ENCODE results near the gene IKZF3. TPM values are rescaled to one million over a fixed set of nuclear protein-coding genes. Genes with fewer than 3 reads are reported as not detected.

IKZF3 gene
- polyA plus RNA-seq, 1 donor from 2014 or later: not detected

DNA sequence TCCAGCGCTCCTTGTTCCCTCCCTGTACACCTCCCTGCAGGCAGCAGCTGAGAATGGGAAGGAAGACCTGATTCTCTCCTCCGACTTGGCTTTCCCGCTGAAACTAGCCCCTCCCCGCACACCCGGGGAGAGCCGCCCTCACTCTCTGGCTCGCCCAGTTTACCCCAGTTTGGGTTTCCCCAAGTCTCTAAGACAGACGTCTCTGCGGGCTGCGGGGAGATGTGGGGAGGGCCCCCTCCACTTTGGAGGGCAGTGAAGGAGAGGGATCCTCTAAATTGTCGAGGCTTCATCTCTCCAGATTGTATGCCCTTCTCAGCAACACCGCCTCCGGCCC lies 125.6 kb downstream of the IKZF3 start:
- H3K9ac ChIP-seq (ENCODE audit: low read length): no peak overlapping the region
- H3K4me3 ChIP-seq (ENCODE audit: low read length): no peak overlapping the region
- H3K4me2 ChIP-seq (ENCODE audit: low read length): no peak overlapping the region
- TF ChIP-seq, protein P1, sequence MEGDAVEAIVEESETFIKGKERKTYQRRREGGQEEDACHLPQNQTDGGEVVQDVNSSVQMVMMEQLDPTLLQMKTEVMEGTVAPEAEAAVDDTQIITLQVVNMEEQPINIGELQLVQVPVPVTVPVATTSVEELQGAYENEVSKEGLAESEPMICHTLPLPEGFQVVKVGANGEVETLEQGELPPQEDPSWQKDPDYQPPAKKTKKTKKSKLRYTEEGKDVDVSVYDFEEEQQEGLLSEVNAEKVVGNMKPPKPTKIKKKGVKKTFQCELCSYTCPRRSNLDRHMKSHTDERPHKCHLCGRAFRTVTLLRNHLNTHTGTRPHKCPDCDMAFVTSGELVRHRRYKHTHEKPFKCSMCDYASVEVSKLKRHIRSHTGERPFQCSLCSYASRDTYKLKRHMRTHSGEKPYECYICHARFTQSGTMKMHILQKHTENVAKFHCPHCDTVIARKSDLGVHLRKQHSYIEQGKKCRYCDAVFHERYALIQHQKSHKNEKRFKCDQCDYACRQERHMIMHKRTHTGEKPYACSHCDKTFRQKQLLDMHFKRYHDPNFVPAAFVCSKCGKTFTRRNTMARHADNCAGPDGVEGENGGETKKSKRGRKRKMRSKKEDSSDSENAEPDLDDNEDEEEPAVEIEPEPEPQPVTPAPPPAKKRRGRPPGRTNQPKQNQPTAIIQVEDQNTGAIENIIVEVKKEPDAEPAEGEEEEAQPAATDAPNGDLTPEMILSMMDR (IDR thresholded peaks at IDR 0.05; ENCODE audit: poor library complexity, severe bottlenecking): no peak
- TF ChIP-seq RAD21 (conservative IDR thresholded peaks at IDR 0.05): no peak
- no peak for TF ChIP-seq POLR2AphosphoS5 (IDR thresholded peaks at IDR 0.05)
- no peak for TF ChIP-seq EP300 (conservative IDR thresholded peaks at IDR 0.05; ENCODE audit: poor library complexity, severe bottlenecking)
- no peak for TF ChIP-seq EZH2 (IDR thresholded peaks at IDR 0.05; ENCODE audit: borderline replicate concordance, insufficient read depth, low read length, poor library complexity, severe bottlenecking)
- TF ChIP-seq MXI1 (conservative IDR thresholded peaks at IDR 0.05; ENCODE audit: poor library complexity, severe bottlenecking): no peak
- no peak for TF ChIP-seq SMC3 (conservative IDR thresholded peaks at IDR 0.05; ENCODE audit: poor library complexity)
- TF ChIP-seq, protein P2, sequence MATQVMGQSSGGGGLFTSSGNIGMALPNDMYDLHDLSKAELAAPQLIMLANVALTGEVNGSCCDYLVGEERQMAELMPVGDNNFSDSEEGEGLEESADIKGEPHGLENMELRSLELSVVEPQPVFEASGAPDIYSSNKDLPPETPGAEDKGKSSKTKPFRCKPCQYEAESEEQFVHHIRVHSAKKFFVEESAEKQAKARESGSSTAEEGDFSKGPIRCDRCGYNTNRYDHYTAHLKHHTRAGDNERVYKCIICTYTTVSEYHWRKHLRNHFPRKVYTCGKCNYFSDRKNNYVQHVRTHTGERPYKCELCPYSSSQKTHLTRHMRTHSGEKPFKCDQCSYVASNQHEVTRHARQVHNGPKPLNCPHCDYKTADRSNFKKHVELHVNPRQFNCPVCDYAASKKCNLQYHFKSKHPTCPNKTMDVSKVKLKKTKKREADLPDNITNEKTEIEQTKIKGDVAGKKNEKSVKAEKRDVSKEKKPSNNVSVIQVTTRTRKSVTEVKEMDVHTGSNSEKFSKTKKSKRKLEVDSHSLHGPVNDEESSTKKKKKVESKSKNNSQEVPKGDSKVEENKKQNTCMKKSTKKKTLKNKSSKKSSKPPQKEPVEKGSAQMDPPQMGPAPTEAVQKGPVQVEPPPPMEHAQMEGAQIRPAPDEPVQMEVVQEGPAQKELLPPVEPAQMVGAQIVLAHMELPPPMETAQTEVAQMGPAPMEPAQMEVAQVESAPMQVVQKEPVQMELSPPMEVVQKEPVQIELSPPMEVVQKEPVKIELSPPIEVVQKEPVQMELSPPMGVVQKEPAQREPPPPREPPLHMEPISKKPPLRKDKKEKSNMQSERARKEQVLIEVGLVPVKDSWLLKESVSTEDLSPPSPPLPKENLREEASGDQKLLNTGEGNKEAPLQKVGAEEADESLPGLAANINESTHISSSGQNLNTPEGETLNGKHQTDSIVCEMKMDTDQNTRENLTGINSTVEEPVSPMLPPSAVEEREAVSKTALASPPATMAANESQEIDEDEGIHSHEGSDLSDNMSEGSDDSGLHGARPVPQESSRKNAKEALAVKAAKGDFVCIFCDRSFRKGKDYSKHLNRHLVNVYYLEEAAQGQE (IDR thresholded peaks at IDR 0.05; ENCODE audit: borderline replicate concordance): no peak
- TF ChIP-seq TAF1 (IDR thresholded peaks at IDR 0.05; ENCODE audit: low read depth): no peak
- H2AFZ ChIP-seq (ENCODE audit: low read depth, low read length): no peak overlapping the region
- no peaks in the 10 kb centered on the region for H3K79me2 ChIP-seq (replicated peaks; ENCODE audit: insufficient read depth, low read length)
- H3K9me2 ChIP-seq (ENCODE audit: insufficient read depth, low read length): no peaks in the 10 kb centered on the region
- no peaks in the 10 kb centered on the region for H3K9me3 ChIP-seq (ENCODE audit: low read length)
- H3K36me3 ChIP-seq (ENCODE audit: insufficient read depth, low read length): no peaks in the 10 kb centered on the region
- no peaks in the 10 kb centered on the region for H4K20me1 ChIP-seq (ENCODE audit: insufficient read depth)
- peaks cover 55% of the 10 kb centered on the region for H3K27me3 ChIP-seq (ENCODE audit: insufficient read depth, low read depth, low read length)
- H3K27ac ChIP-seq (ENCODE audit: low read length): no peak overlapping the region
- no peaks in the 10 kb centered on the region for H3F3A ChIP-seq (ENCODE audit: insufficient read depth, low read length, poor library complexity, severe bottlenecking)

DNA sequence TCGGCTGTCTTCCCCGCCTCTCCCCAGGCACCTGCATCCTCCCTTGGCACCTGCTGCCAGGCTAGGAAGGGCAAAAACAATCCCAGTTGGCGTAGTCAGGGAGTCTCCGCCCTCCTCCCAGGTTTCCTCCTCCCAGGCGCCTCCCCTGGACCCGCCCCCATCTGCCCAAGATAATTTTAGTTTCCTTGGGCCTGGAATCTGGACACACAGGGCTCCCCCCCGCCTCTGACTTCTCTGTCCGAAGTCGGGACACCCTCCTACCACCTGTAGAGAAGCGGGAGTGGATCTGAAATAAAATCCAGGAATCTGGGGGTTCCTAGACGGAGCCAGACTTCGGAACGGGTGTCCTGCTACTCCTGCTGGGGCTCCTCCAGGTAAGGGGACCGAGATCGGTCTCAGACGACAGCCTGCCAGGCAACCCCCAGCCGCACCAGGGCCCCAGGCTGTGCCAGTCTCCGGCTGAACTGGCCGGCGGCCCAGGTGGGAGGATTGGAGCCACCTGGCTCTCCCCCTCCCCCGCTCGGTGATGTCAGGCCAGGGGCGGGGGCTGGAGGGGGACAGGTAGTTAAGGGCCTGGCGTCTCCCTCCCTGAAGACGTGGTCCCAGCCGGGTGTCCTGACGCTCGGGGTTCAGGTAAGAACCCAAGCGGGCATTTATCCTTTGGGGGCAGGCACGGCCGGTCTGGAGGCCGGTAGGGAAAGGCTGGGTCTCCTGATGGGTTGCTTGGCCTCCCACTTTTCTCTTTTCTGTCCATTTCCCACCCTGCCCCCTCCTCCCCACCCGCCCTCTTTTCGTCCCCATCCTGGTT lies 126.1 kb downstream of the IKZF3 start, which contains the start of gene GRB7:
Gene GRB7, plus strand, starts transcription at position 179 of the 808 bp plus-strand sequence. CDS start 4,364 bp downstream, outside the sequence.
- no peak for TF ChIP-seq MXI1 (conservative IDR thresholded peaks at IDR 0.05; ENCODE audit: poor library complexity, severe bottlenecking)
- TF ChIP-seq TAF1 (IDR thresholded peaks at IDR 0.05; ENCODE audit: low read depth): no peak
- TF ChIP-seq POLR2AphosphoS5 (IDR thresholded peaks at IDR 0.05): no peak

More for the DNA sequence above, 126.1 kb downstream of the IKZF3 start, which contains the start of gene GRB7:
- Histone ChIP-seq H3K27ac (ENCODE audit: low read length) (no peak within 1 kb of the TSS), H3K36me3 (ENCODE audit: insufficient read depth, low read length) (no peaks in the 10 kb centered on the region), H2AFZ (ENCODE audit: low read depth, low read length) (no peak within 1 kb of the TSS), H3K9me2 (ENCODE audit: insufficient read depth, low read length) (no peaks in the 10 kb centered on the region), H4K20me1 (ENCODE audit: insufficient read depth) (no peaks in the 10 kb centered on the region), H3K9me3 (ENCODE audit: low read length) (no peaks in the 10 kb centered on the region), H3K4me3 (ENCODE audit: low read length) (no peak within 1 kb of the TSS), H3K79me2 (replicated peaks; ENCODE audit: insufficient read depth, low read length) (no peaks in the 10 kb centered on the region), H3K27me3 (ENCODE audit: insufficient read depth, low read depth, low read length) (peaks cover 55% of the 10 kb centered on the region), H3K4me2 (ENCODE audit: low read length) (no peak within 1 kb of the TSS), H3K9ac (ENCODE audit: low read length) (no peak within 1 kb of the TSS), H3F3A (ENCODE audit: insufficient read depth, low read length, poor library complexity, severe bottlenecking) (no peaks in the 10 kb centered on the region)

All from neural cell (in vitro differentiated cells).